ENCODE results near the gene PRPS1L1.

DNA sequence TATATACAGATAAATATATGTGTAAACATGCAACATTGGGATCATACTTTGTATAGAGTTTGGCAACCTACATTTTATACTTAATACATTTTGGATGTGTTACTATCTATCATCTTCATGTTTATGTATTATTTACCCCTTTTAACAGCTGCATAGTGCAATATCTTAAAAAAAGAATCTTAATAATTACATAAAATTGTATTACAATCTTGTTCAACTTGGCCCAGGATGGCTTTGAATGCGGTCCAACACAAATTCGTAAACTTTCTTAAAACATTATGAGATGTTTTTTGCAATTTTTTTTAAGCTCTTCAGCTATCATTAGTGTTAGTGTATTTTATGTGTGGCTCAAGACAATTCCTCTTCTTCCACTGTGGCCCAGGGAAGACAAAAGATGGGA, 26.3 kb upstream of the PRPS1L1 start:
- TF ChIP-seq OSR1 (CRISPR knock-in tag; IDR thresholded peaks at IDR 0.05) = no peak
- TF ChIP-seq, protein P1, sequence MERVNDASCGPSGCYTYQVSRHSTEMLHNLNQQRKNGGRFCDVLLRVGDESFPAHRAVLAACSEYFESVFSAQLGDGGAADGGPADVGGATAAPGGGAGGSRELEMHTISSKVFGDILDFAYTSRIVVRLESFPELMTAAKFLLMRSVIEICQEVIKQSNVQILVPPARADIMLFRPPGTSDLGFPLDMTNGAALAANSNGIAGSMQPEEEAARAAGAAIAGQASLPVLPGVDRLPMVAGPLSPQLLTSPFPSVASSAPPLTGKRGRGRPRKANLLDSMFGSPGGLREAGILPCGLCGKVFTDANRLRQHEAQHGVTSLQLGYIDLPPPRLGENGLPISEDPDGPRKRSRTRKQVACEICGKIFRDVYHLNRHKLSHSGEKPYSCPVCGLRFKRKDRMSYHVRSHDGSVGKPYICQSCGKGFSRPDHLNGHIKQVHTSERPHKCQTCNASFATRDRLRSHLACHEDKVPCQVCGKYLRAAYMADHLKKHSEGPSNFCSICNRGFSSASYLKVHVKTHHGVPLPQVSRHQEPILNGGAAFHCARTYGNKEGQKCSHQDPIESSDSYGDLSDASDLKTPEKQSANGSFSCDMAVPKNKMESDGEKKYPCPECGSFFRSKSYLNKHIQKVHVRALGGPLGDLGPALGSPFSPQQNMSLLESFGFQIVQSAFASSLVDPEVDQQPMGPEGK (CRISPR knock-in tag; IDR thresholded peaks at IDR 0.05; ENCODE audit: borderline replicate concordance) = no peak
- TF ChIP-seq ZNF8 (CRISPR knock-in tag; IDR thresholded peaks at IDR 0.05) = no peak
- no peak for TF ChIP-seq BACH2 (CRISPR knock-in tag; IDR thresholded peaks at IDR 0.05; ENCODE audit: borderline replicate concordance)
- no peak for TF ChIP-seq TOX (CRISPR knock-in tag; IDR thresholded peaks at IDR 0.05; ENCODE audit: borderline replicate concordance)
- TF ChIP-seq ARNTL (CRISPR knock-in tag; IDR thresholded peaks at IDR 0.05; ENCODE audit: borderline replicate concordance, low read depth) = no peak
- no peak for TF ChIP-seq CSDC2 (CRISPR knock-in tag; IDR thresholded peaks at IDR 0.05)
- TF ChIP-seq ISL1 (CRISPR knock-in tag; IDR thresholded peaks at IDR 0.05) = no peak
